Measurements from ENCODE around the gene DLK1.

GRCh38 chr14:100762901-100763300, 36.2 kb downstream of the DLK1 start:
- no peak for TF ChIP-seq CTCF (IDR thresholded peaks at IDR 0.05)
- no peak for TF ChIP-seq EP300 (IDR thresholded peaks at IDR 0.05)
- no peak for TF ChIP-seq POLR2A (IDR thresholded peaks at IDR 0.05)
- no peak for TF ChIP-seq POLR2AphosphoS5 (IDR thresholded peaks at IDR 0.05)

Data from sigmoid colon (tissue), 4 donors.